Measurements from ENCODE around the gene RHOBTB1.

DNA sequence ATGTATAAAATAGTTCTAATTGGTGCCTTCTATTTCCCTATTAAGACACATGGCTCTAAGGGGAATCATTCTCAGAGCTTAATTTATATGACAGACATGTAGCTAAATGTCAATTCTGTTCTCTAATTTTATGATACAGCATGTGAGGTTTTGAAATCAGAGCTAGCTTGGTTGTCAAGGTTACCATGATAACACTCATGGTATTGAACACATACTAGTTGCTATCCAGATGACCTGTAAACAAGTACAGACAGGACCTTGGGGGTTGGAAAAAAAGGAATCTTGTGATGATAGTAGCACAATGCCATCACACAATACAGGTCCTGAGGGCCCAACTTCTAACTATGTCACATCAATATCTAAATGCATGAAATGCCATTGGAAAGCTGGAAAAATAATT is 49.2 kb downstream of the RHOBTB1 start:
- TF ChIP-seq CTCF (IDR thresholded peaks at IDR 0.05; ENCODE audit: low read depth, low read length) (no peak), EZH2phosphoT487 (IDR thresholded peaks at IDR 0.05; ENCODE audit: low read depth) (no peak)
